Nephron progenitor cell (in vitro differentiated cells): ENCODE data around the gene POU3F1.
A peak's percentile ranks its signal among the peaks of the same experiment; 100 is the strongest.

Experiments
- DNase-seq: peaks from one replicate; pipeline ENCODE4 v3.0.0; 2021
- H3K27ac Mint-ChIP-seq: 2 replicates; pipeline ENCODE4 v1.8.0; 2021; ENCODE audit warnings: mild to moderate bottlenecking, moderate library complexity, mixed read lengths
- H3K27me3 Mint-ChIP-seq: 2 replicates; pipeline ENCODE4 v1.8.0; 2021; ENCODE audit warnings: mild to moderate bottlenecking, low read depth, mixed read lengths; ENCODE audit not compliant: poor library complexity
- H3K36me3 Mint-ChIP-seq: 2 replicates; pipeline ENCODE4 v1.8.0; 2021; ENCODE audit warnings: low read depth, mixed read lengths
- H3K4me1 Mint-ChIP-seq: 2 replicates; pipeline ENCODE4 v1.8.0; 2021; ENCODE audit warnings: mixed read lengths
- H3K4me3 Mint-ChIP-seq: 2 replicates; pipeline ENCODE4 v1.8.0; 2021; ENCODE audit warnings: mild to moderate bottlenecking, moderate library complexity, mixed read lengths
- H3K9me3 Mint-ChIP-seq: 2 replicates; pipeline ENCODE4 v1.8.0; 2021; ENCODE audit warnings: mild to moderate bottlenecking, moderate library complexity, mixed read lengths
- TF ChIP-seq, protein P1 (sequence below): fragments of 200-600 bp; sonication (generic); IDR thresholded peaks from 2 replicates; pipeline ENCODE4 v1.5.0; 2021; ENCODE audit warnings: antibody characterized with exemption

The POU3F1 gene

DNA sequence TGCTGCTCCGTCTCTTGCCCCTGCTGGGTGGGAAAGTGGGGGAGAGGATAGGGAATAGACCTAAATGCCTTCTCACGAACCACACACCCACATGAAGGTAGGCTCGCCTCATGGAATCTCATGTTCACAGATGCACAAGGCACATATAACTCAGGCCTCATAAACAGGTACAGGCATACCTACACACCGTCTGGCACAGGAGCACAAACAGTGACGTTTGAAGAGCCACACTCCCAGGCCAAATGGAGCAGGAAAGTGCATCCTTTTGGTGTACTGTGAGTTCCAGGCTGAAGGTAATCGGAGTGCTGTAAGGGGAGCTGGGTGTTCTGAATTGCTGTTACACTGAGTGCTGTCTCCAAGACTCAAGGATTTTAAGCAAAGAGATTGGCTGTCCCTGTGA is 20.9 kb downstream of the POU3F1 start:
- H3K27ac Mint-ChIP-seq = peak overlapping the region; percentile 67
- no peaks in the 10 kb centered on the region for H3K9me3 Mint-ChIP-seq

GRCh38 chr1:38025233-38025632 is 21.4 kb downstream of the POU3F1 start:
- peaks cover 5% of the 10 kb centered on the region for H3K27me3 Mint-ChIP-seq
- TF ChIP-seq, protein P1, sequence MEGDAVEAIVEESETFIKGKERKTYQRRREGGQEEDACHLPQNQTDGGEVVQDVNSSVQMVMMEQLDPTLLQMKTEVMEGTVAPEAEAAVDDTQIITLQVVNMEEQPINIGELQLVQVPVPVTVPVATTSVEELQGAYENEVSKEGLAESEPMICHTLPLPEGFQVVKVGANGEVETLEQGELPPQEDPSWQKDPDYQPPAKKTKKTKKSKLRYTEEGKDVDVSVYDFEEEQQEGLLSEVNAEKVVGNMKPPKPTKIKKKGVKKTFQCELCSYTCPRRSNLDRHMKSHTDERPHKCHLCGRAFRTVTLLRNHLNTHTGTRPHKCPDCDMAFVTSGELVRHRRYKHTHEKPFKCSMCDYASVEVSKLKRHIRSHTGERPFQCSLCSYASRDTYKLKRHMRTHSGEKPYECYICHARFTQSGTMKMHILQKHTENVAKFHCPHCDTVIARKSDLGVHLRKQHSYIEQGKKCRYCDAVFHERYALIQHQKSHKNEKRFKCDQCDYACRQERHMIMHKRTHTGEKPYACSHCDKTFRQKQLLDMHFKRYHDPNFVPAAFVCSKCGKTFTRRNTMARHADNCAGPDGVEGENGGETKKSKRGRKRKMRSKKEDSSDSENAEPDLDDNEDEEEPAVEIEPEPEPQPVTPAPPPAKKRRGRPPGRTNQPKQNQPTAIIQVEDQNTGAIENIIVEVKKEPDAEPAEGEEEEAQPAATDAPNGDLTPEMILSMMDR = no peak
- H3K27ac Mint-ChIP-seq = no peak overlapping the region
- H3K36me3 Mint-ChIP-seq = peaks cover 37% of the 10 kb centered on the region
- H3K9me3 Mint-ChIP-seq = no peaks in the 10 kb centered on the region
- H3K4me1 Mint-ChIP-seq = peaks cover 53% of the 10 kb centered on the region
- no peak overlapping the region for H3K4me3 Mint-ChIP-seq
- no peak for DNase-seq

More for the DNA sequence above, 20.9 kb downstream of the POU3F1 start:
- TF ChIP-seq, protein P1 = no peak
- H3K4me3 Mint-ChIP-seq = no peak overlapping the region
- no peak for DNase-seq
- peaks cover 33% of the 10 kb centered on the region for H3K36me3 Mint-ChIP-seq
- H3K27me3 Mint-ChIP-seq = peaks cover 5% of the 10 kb centered on the region
- peaks cover 57% of the 10 kb centered on the region for H3K4me1 Mint-ChIP-seq

GRCh38 chr1:38022810-38023209 is 23.8 kb downstream of the POU3F1 start:
- Mint-ChIP-seq H3K4me1 (peaks cover 37% of the 10 kb centered on the region), H3K27me3 (peaks cover 3% of the 10 kb centered on the region), H3K27ac (peak overlapping the region; percentile 86), H3K9me3 (no peaks in the 10 kb centered on the region), H3K4me3 (no peak overlapping the region), H3K36me3 (peaks cover 51% of the 10 kb centered on the region)
- no peak for DNase-seq
- TF ChIP-seq, protein P1 = no peak

GRCh38 chr1:38021969-38022368 is 24.6 kb downstream of the POU3F1 start:
- Mint-ChIP-seq H3K36me3 (peaks cover 56% of the 10 kb centered on the region), H3K4me1 (peaks cover 29% of the 10 kb centered on the region), H3K27me3 (no peaks in the 10 kb centered on the region), H3K4me3 (no peak overlapping the region), H3K9me3 (no peaks in the 10 kb centered on the region), H3K27ac (peak overlapping the region; percentile 54)
- TF ChIP-seq, protein P1 = no peak
- no peak for DNase-seq

- H3K4me1 Mint-ChIP-seq = peaks cover 31% of the 10 kb centered on the region
- no peak overlapping the region for H3K4me3 Mint-ChIP-seq
- H3K36me3 Mint-ChIP-seq = peaks cover 58% of the 10 kb centered on the region
Measured at GRCh38 chr1:38020396-38020795, 26.2 kb downstream of the POU3F1 start.

DNA sequence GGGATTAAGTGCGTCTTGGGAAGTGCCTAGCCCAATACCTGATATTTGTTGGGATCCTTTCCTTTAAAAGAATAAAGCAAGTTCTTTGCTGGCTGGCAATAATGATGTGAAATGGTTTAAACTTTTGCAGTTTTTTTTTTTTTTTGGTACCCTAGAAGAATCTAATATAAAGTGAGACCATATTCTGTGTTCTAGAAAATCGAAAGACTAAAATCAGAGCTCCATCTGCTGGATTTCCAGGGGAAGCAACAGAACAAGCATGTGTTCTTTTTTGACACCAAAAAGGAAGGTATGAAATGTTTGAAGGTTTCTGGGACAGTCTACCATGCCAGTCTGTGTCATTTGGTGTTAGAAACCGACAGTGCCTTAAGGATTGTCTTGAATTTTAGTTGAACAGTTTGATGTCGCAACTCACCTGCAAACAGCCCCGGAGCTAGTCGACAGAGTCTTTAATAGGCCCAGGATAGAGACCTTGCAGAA is 27.7 kb downstream of the POU3F1 start:
- Mint-ChIP-seq H3K27me3 (no peaks in the 10 kb centered on the region), H3K27ac (peak overlapping the region; percentile 66), H3K4me1 (peaks cover 38% of the 10 kb centered on the region), H3K9me3 (no peaks in the 10 kb centered on the region), H3K4me3 (no peak overlapping the region), H3K36me3 (peaks cover 49% of the 10 kb centered on the region)
- no peak for DNase-seq
- TF ChIP-seq, protein P1 = peak; percentile 46

More at GRCh38 chr1:38020396-38020795, 26.2 kb downstream of the POU3F1 start:
- no peak for DNase-seq
- Mint-ChIP-seq H3K27ac (no peak overlapping the region), H3K27me3 (no peaks in the 10 kb centered on the region), H3K9me3 (no peaks in the 10 kb centered on the region)
- TF ChIP-seq, protein P1 = no peak
